ENCODE measurements around the gene GAPT.

GRCh38 chr5:58453306-58453705, 37.9 kb upstream of the GAPT start:
- no peak for TF ChIP-seq CTCF (IDR thresholded peaks at IDR 0.05)
- no peak for TF ChIP-seq POLR2A (IDR thresholded peaks at IDR 0.05)
